Endothelial cell (in vitro differentiated cells): ENCODE measurements around the gene P3H3. TPM values are rescaled to one million over a fixed set of nuclear protein-coding genes. Genes with fewer than 3 reads are reported as not detected.

ENCODE experiments used
- DNase-seq: peaks from one replicate; pipeline ENCODE4 v3.0.0; 2021; ENCODE audit warnings: low spot score
- H3K27ac Mint-ChIP-seq: one replicate; pipeline ENCODE4 v1.8.0; 2021; ENCODE audit warnings: mixed read lengths, inconsistent platforms; ENCODE audit not compliant: unreplicated experiment
- H3K27me3 Mint-ChIP-seq: one replicate; pipeline ENCODE4 v1.8.0; 2021; ENCODE audit warnings: mild to moderate bottlenecking, moderate library complexity, mixed read lengths, inconsistent platforms; ENCODE audit not compliant: unreplicated experiment
- H3K36me3 Mint-ChIP-seq: one replicate; pipeline ENCODE4 v1.8.0; 2021; ENCODE audit warnings: mild to moderate bottlenecking, low read depth, mixed read lengths, inconsistent platforms; ENCODE audit not compliant: unreplicated experiment
- H3K4me1 Mint-ChIP-seq: one replicate; pipeline ENCODE4 v1.8.0; 2021; ENCODE audit warnings: mild to moderate bottlenecking, mixed read lengths, inconsistent platforms; ENCODE audit not compliant: unreplicated experiment
- H3K4me3 Mint-ChIP-seq: one replicate; pipeline ENCODE4 v1.8.0; 2021; ENCODE audit warnings: mild to moderate bottlenecking, mixed read lengths, inconsistent platforms; ENCODE audit not compliant: unreplicated experiment
- H3K9me3 Mint-ChIP-seq: one replicate; pipeline ENCODE4 v1.8.0; 2021; ENCODE audit warnings: mixed read lengths, inconsistent platforms; ENCODE audit not compliant: unreplicated experiment
- total RNA-seq: library from RNA; stranded (reverse); fragmentation: NEBNext Ultra II Directional; extraction: Animal tissue kit (Norgen Biotek cat#: 25700); gene quantifications from one replicate; pipeline ENCODE4 v1.2.1, GENCODE V29; 2021; ENCODE audit not compliant: unreplicated experiment
- TF ChIP-seq, protein P1 (sequence below): fragments of 200-600 bp; sonication (generic); IDR thresholded peaks from one replicate; pipeline ENCODE4 v1.5.0; 2021; ENCODE audit warnings: antibody characterized with exemption; ENCODE audit not compliant: unreplicated experiment

P3H3 gene
- total RNA-seq, 1 donor from 2014 or later, result 48.8 TPM

DNA sequence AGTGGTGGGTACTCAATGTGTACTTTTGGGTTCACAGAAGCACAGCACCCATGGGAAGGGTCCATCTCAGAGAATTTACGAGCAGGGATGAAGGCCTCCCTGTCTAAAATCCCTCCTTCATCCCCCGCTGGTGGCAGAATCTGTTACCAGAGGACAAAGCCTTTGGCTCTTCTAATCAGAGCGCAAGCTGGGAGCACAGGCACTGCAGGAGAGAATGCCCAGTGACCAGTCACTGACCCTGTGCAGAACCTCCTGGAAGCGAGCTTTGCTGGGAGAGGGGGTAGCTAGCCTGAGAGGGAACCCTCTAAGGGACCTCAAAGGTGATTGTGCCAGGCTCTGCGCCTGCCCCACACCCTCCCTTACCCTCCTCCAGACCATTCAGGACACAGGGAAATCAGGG lies 8.0 kb upstream of the P3H3 start:
- no peak overlapping the region for H3K27ac Mint-ChIP-seq
- H3K27me3 Mint-ChIP-seq, result peaks cover 30% of the 10 kb centered on the region
- DNase-seq, result no peak

DNA sequence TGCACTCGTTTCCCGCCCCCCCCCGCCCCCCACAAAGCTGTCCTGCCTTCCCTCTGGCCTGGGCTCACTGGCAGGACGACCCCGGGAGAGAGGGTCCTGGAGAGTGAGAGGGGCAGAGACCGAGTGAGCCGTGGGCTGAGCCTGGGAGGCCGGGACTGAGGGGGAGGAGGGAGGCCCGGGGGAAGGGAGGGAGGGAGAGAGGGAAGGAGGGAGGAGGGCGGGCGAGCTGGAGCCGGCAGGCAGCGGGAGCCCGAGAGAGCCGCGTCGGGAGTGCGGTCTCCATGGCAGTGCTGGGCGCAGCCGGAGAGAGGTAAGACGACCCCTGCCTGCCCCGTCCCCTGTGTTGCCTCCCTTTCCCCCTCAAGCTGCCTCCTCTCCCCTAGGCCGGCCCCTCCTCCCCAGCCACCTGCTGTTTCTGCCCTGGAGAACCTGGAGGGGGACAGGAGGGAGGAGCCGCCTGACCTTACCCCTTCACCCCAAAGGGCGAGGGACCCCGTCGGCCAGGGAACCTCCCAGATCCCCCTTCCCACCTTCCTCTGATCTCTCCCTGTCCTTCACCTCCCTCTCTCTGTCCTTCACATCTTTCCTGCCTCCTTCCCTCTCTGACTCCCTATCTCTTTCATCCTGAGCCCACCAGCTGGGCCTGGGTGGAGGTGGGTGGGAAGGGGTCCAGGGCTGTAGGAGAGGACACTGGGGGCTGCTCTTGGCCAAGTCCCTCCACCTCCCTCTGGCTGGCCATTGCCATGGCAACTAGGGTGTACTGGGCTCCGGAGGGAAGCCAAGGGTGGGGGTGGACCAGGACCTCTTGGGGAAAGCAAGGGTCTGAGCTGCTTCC lies 6.4 kb upstream of the P3H3 start, which contains the start of gene GPR162:
GPR162 (plus strand) TSS at position 231 of the 835 bp plus-strand sequence. CDS start 2,078 bp downstream, outside the sequence.
- Mint-ChIP-seq H3K4me1 (peaks cover 57% of the 10 kb centered on the region), H3K27ac (peak within 1 kb of the TSS; percentile 81), H3K4me3 (peak within 1 kb of the TSS; percentile 92), H3K9me3 (no peaks in the 10 kb centered on the region), H3K27me3 (peaks cover 27% of the 10 kb centered on the region), H3K36me3 (peaks cover 20% of the 10 kb centered on the region)
- DNase-seq, result peak; percentile 45
- TF ChIP-seq, protein P1, sequence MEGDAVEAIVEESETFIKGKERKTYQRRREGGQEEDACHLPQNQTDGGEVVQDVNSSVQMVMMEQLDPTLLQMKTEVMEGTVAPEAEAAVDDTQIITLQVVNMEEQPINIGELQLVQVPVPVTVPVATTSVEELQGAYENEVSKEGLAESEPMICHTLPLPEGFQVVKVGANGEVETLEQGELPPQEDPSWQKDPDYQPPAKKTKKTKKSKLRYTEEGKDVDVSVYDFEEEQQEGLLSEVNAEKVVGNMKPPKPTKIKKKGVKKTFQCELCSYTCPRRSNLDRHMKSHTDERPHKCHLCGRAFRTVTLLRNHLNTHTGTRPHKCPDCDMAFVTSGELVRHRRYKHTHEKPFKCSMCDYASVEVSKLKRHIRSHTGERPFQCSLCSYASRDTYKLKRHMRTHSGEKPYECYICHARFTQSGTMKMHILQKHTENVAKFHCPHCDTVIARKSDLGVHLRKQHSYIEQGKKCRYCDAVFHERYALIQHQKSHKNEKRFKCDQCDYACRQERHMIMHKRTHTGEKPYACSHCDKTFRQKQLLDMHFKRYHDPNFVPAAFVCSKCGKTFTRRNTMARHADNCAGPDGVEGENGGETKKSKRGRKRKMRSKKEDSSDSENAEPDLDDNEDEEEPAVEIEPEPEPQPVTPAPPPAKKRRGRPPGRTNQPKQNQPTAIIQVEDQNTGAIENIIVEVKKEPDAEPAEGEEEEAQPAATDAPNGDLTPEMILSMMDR, result no peak

More for the DNA sequence above, 8.0 kb upstream of the P3H3 start:
- H3K4me1 Mint-ChIP-seq, result peaks cover 64% of the 10 kb centered on the region
- no peak overlapping the region for H3K4me3 Mint-ChIP-seq
- peaks cover 24% of the 10 kb centered on the region for H3K36me3 Mint-ChIP-seq
- TF ChIP-seq, protein P1, result no peak
- H3K9me3 Mint-ChIP-seq, result no peaks in the 10 kb centered on the region

DNA sequence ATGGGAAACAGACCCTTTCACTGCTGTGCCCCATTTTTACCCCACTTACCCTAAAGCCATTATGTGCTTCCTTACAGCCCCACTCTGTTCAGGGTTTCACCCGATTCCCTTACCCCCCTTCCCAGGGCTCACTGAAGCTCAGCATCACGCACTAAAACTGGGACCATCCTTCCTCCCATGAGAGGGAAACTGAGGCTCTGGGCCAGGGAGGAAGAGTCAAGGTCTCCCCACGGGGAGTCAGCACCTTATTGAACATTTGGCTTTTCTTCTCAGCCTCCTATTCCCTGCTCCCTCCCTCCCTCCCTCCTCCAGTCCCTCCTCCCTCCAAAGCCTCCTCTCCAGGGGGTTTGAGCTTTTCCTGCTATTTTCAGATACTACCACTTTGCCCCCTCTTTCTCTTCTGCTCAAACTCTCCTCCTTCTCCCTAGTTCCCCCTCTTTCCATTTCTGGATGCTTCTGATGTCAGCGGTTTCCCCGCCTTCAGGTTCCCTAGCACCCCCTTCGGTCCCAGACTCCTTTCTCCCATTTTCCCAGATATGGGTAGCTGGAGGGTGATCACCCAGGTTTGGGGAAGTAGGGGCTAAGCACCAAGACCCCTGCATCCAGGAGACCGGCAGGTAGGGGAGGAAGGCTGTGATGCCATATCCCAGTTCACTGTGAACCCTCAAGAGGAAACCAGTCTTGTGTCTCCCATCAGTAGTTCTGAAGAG lies 5.6 kb upstream of the P3H3 start:
- Mint-ChIP-seq H3K36me3 (peaks cover 18% of the 10 kb centered on the region), H3K27me3 (peaks cover 26% of the 10 kb centered on the region), H3K4me1 (peaks cover 58% of the 10 kb centered on the region), H3K9me3 (no peaks in the 10 kb centered on the region), H3K27ac (peak overlapping the region; percentile 5), H3K4me3 (peak overlapping the region; percentile 92)
- TF ChIP-seq, protein P1, result no peak
- DNase-seq, result no peak

DNA sequence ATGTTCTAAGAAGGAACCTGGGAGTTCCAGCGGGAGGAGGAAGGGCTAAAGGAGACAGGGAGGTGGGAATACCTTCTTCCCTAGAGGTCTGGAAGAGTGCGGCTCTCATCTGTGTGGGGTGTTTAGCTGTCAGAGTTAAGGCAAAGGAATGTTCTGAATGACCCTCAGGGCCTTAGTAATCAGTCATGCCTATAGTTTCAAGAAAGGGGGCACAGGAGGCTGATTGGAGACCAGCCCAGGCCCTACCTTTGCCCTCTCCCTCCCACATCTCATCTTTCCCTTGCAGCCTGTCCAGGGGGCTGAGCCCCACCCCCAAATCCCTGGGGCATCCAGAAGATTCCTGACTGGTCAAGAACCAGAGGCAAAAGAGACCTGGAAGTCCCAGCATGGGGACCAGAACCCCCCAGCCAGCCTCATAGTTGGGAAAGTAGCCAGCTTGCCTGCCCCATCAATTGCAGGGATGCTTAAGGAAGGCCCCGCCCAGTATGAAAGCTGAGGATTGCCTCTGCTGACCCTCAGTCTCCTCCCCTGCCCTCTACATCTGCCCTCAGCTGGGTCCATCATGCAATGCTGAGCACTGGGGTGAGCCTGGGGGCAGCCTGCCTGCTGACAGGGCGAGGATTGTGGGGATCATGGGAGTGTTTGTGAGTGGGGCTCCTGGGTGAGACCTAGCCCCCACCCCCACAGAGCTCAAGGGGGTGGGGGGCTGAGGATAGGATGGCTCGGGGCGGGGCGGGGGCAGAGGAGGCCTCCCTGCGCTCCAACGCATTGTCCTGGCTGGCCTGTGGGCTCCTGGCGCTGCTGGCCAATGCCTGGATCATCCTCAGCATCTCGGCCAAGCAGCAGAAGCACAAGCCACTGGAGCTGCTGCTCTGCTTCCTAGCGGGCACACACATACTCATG lies 4.8 kb upstream of the P3H3 start:
- H3K27me3 Mint-ChIP-seq, result peaks cover 24% of the 10 kb centered on the region
- H3K4me1 Mint-ChIP-seq, result peaks cover 54% of the 10 kb centered on the region
- peak overlapping the region; percentile 5 for H3K27ac Mint-ChIP-seq
- peaks cover 13% of the 10 kb centered on the region for H3K36me3 Mint-ChIP-seq
- DNase-seq, result no peak
- TF ChIP-seq, protein P1, result no peak
- no peaks in the 10 kb centered on the region for H3K9me3 Mint-ChIP-seq
- H3K4me3 Mint-ChIP-seq, result peak overlapping the region; percentile 92
